ENCODE measurements around the gene MTMR8.

The MTMR8 gene

DNA sequence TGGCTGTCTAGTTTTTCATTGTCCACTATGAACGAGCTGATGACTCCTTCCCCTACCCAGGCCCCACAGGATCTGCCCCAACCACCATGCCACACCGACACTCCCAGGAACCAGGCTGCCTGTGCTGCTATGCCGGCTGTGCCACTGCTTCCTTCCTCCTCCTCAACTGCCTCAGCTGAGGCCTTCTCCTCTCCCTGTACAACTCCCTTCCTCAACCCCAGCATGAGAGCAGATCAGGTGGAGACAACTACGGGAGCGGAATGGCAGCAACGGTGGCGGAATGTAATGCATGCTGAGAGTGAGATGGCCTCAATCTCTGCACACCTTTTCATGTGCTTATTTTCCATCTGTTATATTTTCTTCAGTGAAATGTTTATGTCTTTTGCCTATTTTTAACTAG, 88.5 kb downstream of the MTMR8 start:
- no peak for DNase-seq (ENCODE audit: low spot score)

DNA sequence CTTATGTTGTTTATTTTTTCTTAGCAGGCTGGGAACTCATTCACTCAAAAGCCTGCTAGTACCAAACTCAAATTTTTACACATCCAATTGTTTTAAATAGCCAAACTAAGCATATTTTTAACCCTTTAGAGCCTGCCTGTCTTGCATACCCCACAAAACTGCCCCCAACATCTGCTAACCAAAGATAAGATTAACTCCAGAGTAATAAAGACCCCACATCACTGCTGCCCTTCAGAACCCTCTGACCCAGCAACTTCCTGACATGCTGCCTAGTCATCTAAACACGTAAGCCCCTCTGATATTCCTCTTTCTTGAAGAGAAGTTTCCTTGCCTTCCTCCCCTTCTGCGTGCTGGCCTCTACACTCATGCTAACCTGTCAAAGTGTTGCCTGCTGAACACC, 104.1 kb downstream of the MTMR8 start:
- DNase-seq (ENCODE audit: low spot score): no peak

GRCh38 chrX:64265265-64265664, 130.0 kb downstream of the MTMR8 start:
- DNase-seq (ENCODE audit: low spot score): no peak

DNA sequence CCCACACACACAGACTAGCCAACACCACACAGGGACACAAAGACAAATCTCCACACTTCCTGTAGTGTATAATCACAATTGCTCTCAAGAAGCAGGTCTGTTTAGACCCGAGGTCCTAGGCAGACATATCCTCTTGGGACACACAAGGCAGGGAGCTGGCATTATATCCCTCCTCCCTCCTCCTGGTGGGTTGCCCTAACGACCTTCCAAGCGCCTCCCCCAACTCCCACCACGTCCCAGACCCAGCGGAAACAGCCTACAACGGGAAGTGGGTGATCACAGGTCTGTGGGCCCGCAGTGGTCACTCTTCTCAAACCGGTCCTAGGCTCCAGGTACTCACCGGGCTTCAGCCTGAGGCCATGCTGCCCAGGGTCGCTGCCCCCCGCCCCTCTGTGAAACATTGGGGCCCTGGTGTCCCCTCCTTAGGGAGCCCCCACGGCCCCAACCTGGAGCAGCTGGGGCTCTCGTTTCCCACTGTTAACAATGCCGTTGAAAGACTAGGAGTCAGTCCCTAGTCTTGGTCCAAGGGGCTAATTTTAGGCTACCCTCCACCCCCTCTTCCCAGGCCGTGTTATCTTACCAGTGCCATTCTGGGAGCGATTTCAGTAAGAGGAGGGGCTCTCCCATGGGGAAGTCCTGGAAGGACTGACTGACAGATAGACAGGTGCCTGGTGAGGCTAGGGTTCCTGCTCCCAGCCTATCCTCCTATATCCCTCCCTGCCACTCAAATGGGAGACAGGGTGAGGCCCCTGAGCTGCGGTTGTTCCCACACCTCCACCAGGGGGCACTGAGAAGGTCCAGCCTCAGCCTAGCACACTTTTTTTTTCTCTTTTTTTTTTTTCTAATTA, 164.9 kb downstream of the MTMR8 start, which contains the start of gene ASB12:
ASB12 (minus strand) TSS at position 485 of the 848 bp plus-strand sequence. CDS start 4,957 bp downstream, outside the sequence.
- no peak for DNase-seq (ENCODE audit: low spot score)

GRCh38 chrX:64229154-64229553, 166.1 kb downstream of the MTMR8 start:
- no peak for DNase-seq (ENCODE audit: low spot score)

All from globus pallidus (tissue), 1 donor.